Motor neuron (in vitro differentiated cells): Measurements from ENCODE around the gene MAGI1. TPM values are rescaled to one million over a fixed set of nuclear protein-coding genes. Genes with fewer than 3 reads are reported as not detected.

Experiments used
- ATAC-seq, 8 experiments: fragments of 200-7000 bp; cut with Tn5 transposase; replicated peaks in 6 of 8; 2 replicates each; pipeline ENCODE4 v1.8.0; 2021; ENCODE audit warnings: mild to moderate bottlenecking in 8 of 8, moderate library complexity in 8 of 8
- H3K27ac ChIP-seq, 2 donors: fragments of 250-450 bp; sonication (Bioruptor Pico); 2 replicates each; pipeline ENCODE4 v1.9.0; 2021; ENCODE audit warnings: antibody characterized with exemption in 2 of 2, mild to moderate bottlenecking in 2 of 2, moderate library complexity in 1 of 2
- H3K4me1 ChIP-seq, 2 donors: fragments of 250-450 bp; sonication (Bioruptor Pico); replicated peaks in 1 of 2; 2 replicates each; pipeline ENCODE4 v1.6.1; 2021; ENCODE audit warnings: antibody characterized with exemption in 2 of 2, mild to moderate bottlenecking in 2 of 2, moderate library complexity in 1 of 2
- H3K4me3 ChIP-seq, 5 donors: fragments of 250-450 bp; sonication (Bioruptor Pico); 2 replicates each; pipeline ENCODE4 v1.9.0; 2021; ENCODE audit warnings: antibody characterized with exemption in 5 of 5, mild to moderate bottlenecking in 5 of 5, moderate library complexity in 4 of 5
- WGBS, 10 experiments: fragments of 450-650 bp; shearing (Covaris generic); methylation state at CpG; one replicate each; pipeline ENCODE4 v1.0.0; 2022; 5-methylcytosine and 5-hydroxymethylcytosine counted together
- in situ Hi-C, 9 experiments: fragments of 400-800 bp; cut with MboI; loops; one replicate each; pipeline ENCODE4 v1.15.0; 2021; ENCODE audit warnings: low sequenced_read_pairs in 9 of 9, low pct_unique_long_range_greater_than_20kb in 2 of 9; ENCODE audit not compliant: unreplicated experiment in 9 of 9
- total RNA-seq, 8 experiments: library from RNA; unstranded; fragments of 300-600 nt; gene quantifications; 2 replicates each; pipeline versions ENCODE4 v1.2.3 to v1.2.4, GENCODE V29; 2022

The MAGI1 gene
- total RNA-seq, 8 experiments from 2014 or later = 25.3 to 66.3 (median 38.2) TPM

GRCh38 chr3:65500398-65501306 lies 538.1 kb downstream of the MAGI1 start:
- in situ Hi-C loops = no loop called here
- WGBS, 10 experiments = 80 to 100% (median 95%) methylated on average over 2 to 6 of the region's 6 CpGs
- Histone ChIP-seq H3K27ac (no peak overlapping the region), H3K4me1 (peaks cover 5 to 20% of the 10 kb centered on the region in 2 donors), H3K4me3 (no peak overlapping the region)
- no peak for ATAC-seq

GRCh38 chr3:65497846-65498245 lies 540.9 kb downstream of the MAGI1 start:
- 0 to 56% (median 20%) methylated on average over 1 to 6 of the region's 8 CpGs; no CpG with 5 or more reads in 2 of the 10 experiments for WGBS, 10 experiments
- in situ Hi-C loops = no loop called here
- Histone ChIP-seq H3K27ac (no peak overlapping the region), H3K4me3 (no peak overlapping the region), H3K4me1 (peaks cover 5 to 20% of the 10 kb centered on the region in 2 donors)
- ATAC-seq = peak in 7 of 8 experiments; percentile 29 to 99 (median 98)

GRCh38 chr3:65497236-65497635 lies 541.5 kb downstream of the MAGI1 start:
- in situ Hi-C loops = no loop called here
- no peak overlapping the region for H3K27ac ChIP-seq
- no peak overlapping the region for H3K4me3 ChIP-seq
- ATAC-seq = no peak
- H3K4me1 ChIP-seq = peaks cover 5 to 20% of the 10 kb centered on the region in 2 donors
- 18 to 100% (median 93%) methylated on average over 1 to 2 of the region's 2 CpGs; no CpG with 5 or more reads in 1 of the 10 experiments for WGBS, 10 experiments

- WGBS, 10 experiments = 42 to 96% (median 88%) methylated on average over 2 to 6 of the region's 7 CpGs; no CpG with 5 or more reads in 1 of the 10 experiments
- H3K4me3 ChIP-seq = no peak overlapping the region
- no peak overlapping the region for H3K27ac ChIP-seq
- no peak for ATAC-seq
- H3K4me1 ChIP-seq = peaks cover 5 to 20% of the 10 kb centered on the region in 2 donors
- in situ Hi-C loops = no loop called here
Measured at GRCh38 chr3:65493938-65494337, 544.8 kb downstream of the MAGI1 start.

- Histone ChIP-seq H3K27ac (no peak overlapping the region), H3K4me1 (peaks cover 5 to 16% of the 10 kb centered on the region in 2 donors), H3K4me3 (no peak overlapping the region)
- ATAC-seq = no peak
- in situ Hi-C loops = no loop called here
- WGBS, 10 experiments = 70 to 100% (median 95%) methylated on average over 1 to 8 of the region's 8 CpGs; no CpG with 5 or more reads in 1 of the 10 experiments
Measured at GRCh38 chr3:65493371-65493882, 545.3 kb downstream of the MAGI1 start.

GRCh38 chr3:65492249-65492648 lies 546.5 kb downstream of the MAGI1 start:
- WGBS, 10 experiments = 38 to 100% (median 91%) methylated on average over 1 to 2 of the region's 2 CpGs; no CpG with 5 or more reads in 2 of the 10 experiments
- no peak overlapping the region for H3K27ac ChIP-seq
- no peak for ATAC-seq
- peaks cover under 1 to 4% of the 10 kb centered on the region in 2 donors for H3K4me1 ChIP-seq
- no peak overlapping the region for H3K4me3 ChIP-seq
- in situ Hi-C loops = no loop called here

GRCh38 chr3:65490114-65490513 lies 548.6 kb downstream of the MAGI1 start:
- Histone ChIP-seq H3K27ac (no peak overlapping the region), H3K4me1 (peaks cover 8 to 9% of the 10 kb centered on the region in 2 donors), H3K4me3 (no peak overlapping the region)
- no peak for ATAC-seq
- 64 to 100% (median 100%) methylated on average over 1 to 3 of the region's 3 CpGs; no CpG with 5 or more reads in 1 of the 10 experiments for WGBS, 10 experiments
- in situ Hi-C loops = no loop called here

- Histone ChIP-seq H3K4me1 (peaks cover 8 to 9% of the 10 kb centered on the region in 2 donors), H3K4me3 (no peak overlapping the region), H3K27ac (no peak overlapping the region)
- ATAC-seq = no peak
- WGBS, 10 experiments = 83 to 100% (median 100%) methylated on average over 1 to 2 of the region's 2 CpGs; no CpG with 5 or more reads in 2 of the 10 experiments
- in situ Hi-C loops = no loop called here
Measured at GRCh38 chr3:65489253-65489652, 549.5 kb downstream of the MAGI1 start.

GRCh38 chr3:65485826-65486469 lies 552.8 kb downstream of the MAGI1 start:
- ATAC-seq = peak in 7 of 8 experiments; percentile 32 to 79 (median 66)
- peaks cover 11 to 12% of the 10 kb centered on the region in 2 donors for H3K4me1 ChIP-seq
- in situ Hi-C loops = no loop called here
- no peak overlapping the region for H3K27ac ChIP-seq
- H3K4me3 ChIP-seq = no peak overlapping the region
- 33 to 94% (median 64%) methylated on average over 1 to 3 of the region's 3 CpGs; no CpG with 5 or more reads in 2 of the 10 experiments for WGBS, 10 experiments

GRCh38 chr3:65484964-65485363 lies 553.8 kb downstream of the MAGI1 start:
- no peak overlapping the region for H3K4me3 ChIP-seq
- no peak overlapping the region for H3K27ac ChIP-seq
- peaks cover 11 to 12% of the 10 kb centered on the region in 2 donors for H3K4me1 ChIP-seq
- 0 to 100% (median 88%) methylated on average over 1 to 3 of the region's 3 CpGs; no CpG with 5 or more reads in 3 of the 10 experiments for WGBS, 10 experiments
- ATAC-seq = peak in 3 of 8 experiments; percentile 60 to 80 (median 69)
- in situ Hi-C loops = no loop called here

GRCh38 chr3:65483480-65483879 lies 555.2 kb downstream of the MAGI1 start:
- Histone ChIP-seq H3K4me3 (no peak overlapping the region), H3K4me1 (peaks cover 18% of the 10 kb centered on the region in 2 donors), H3K27ac (no peak overlapping the region)
- 58 to 100% (median 90%) methylated on average over 1 to 6 of the region's 6 CpGs; no CpG with 5 or more reads in 1 of the 10 experiments for WGBS, 10 experiments
- in situ Hi-C loops = no loop called here
- no peak for ATAC-seq

- in situ Hi-C loops = no loop called here
- 0 to 100% (median 78%) methylated on average over 1 to 2 of the region's 2 CpGs; no CpG with 5 or more reads in 1 of the 10 experiments for WGBS, 10 experiments
- no peak overlapping the region for H3K27ac ChIP-seq
- peaks cover 21 to 22% of the 10 kb centered on the region in 2 donors for H3K4me1 ChIP-seq
- no peak overlapping the region for H3K4me3 ChIP-seq
- no peak for ATAC-seq
Measured at GRCh38 chr3:65483011-65483410, 555.7 kb downstream of the MAGI1 start.

- no peak for ATAC-seq
- Histone ChIP-seq H3K4me1 (peaks cover 15 to 17% of the 10 kb centered on the region in 2 donors), H3K27ac (no peak overlapping the region), H3K4me3 (no peak overlapping the region)
- in situ Hi-C loops = no loop called here
- 71 to 100% (median 86%) methylated on average over 1 to 4 of the region's 4 CpGs; no CpG with 5 or more reads in 1 of the 10 experiments for WGBS, 10 experiments
Measured at GRCh38 chr3:65481085-65481484, 557.6 kb downstream of the MAGI1 start.
